Measurements from ENCODE around the gene RDH5.

RDH5 gene

DNA sequence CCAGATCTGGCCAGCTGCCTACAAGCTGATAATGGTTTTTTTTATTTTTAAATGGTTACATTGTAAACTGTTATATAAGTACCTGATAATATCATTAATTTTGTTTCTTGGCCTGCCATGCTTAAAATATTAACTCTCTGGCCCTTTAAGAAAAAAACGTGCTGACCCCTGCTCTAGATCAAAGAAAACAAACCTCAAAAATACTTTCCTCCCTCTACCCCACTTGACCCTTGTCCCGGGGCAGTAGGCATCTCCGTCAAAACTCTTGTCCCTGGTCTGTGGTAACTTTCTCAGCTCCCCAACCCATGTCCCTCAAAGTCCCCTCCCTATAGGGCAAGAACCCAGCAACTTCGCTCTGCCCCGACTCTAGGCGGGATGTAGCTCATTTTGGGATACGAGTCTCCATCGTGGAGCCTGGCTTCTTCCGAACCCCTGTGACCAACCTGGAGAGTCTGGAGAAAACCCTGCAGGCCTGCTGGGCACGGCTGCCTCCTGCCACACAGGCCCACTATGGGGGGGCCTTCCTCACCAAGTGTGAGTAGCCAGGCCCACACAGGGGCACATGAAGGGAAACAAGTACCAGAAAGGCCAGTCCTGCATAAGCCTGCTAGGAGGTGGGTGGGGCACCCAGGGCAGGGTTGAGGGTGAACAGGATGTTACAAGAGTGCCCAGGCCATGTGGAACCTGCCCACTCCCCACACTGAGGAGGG lies 3.5 kb downstream of the RDH5 start:
- POLR2A ChIA-PET, result interaction anchor here (0.5 kb wide), 1 partner anchor 18 kb away, joined by 3 read pairs; no protein-coding TSS in a partner anchor
- CTCF ChIA-PET, result interaction anchor here (0.9 to 7.8 kb wide), 6 partner anchors 8 to 80 kb away, joined by 3 to 73 read pairs (median 3); partner anchors contain the start of gene BLOC1S1
- no peak for DNase-seq (ENCODE audit: extremely low spot score)
- TF ChIP-seq, protein P1, sequence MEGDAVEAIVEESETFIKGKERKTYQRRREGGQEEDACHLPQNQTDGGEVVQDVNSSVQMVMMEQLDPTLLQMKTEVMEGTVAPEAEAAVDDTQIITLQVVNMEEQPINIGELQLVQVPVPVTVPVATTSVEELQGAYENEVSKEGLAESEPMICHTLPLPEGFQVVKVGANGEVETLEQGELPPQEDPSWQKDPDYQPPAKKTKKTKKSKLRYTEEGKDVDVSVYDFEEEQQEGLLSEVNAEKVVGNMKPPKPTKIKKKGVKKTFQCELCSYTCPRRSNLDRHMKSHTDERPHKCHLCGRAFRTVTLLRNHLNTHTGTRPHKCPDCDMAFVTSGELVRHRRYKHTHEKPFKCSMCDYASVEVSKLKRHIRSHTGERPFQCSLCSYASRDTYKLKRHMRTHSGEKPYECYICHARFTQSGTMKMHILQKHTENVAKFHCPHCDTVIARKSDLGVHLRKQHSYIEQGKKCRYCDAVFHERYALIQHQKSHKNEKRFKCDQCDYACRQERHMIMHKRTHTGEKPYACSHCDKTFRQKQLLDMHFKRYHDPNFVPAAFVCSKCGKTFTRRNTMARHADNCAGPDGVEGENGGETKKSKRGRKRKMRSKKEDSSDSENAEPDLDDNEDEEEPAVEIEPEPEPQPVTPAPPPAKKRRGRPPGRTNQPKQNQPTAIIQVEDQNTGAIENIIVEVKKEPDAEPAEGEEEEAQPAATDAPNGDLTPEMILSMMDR (IDR thresholded peaks at IDR 0.05; ENCODE audit: control extremely low read depth, extremely low read depth, low read depth, missing control alignments), result no peak

- DNase-seq (ENCODE audit: extremely low spot score), result peak; percentile 68
- TF ChIP-seq, protein P1 (IDR thresholded peaks at IDR 0.05; ENCODE audit: control extremely low read depth, extremely low read depth, low read depth, missing control alignments), result peak; percentile 90
- POLR2A ChIA-PET, result no interaction called here
- CTCF ChIA-PET, result interaction anchor here (0.7 to 7.8 kb wide), 11 partner anchors 9 to 394 kb away, joined by 3 to 73 read pairs (median 4); partner anchors contain the start of genes BLOC1S1, ITGA7, ORMDL2 and ZC3H10
Observed at GRCh38 chr12:55724226-55724939, 4.2 kb downstream of the RDH5 start.

DNA sequence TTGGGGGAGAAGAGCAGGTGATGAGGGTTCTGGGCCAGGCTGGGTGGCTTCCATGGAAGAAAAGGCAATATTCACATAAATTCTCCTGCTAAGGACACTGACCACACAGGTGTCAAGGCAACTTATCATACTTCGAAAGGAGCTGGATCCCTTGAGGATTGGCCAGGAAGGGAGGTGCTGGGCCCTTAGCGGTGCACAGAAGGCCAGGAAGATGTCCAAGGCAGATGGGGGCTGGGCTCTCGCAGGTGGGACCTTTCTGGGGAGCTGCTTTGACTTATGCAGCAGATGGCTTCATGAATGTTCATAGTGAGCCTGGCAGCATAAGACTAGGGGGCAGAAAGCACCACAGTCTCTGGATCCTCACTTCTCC lies 4.7 kb downstream of the RDH5 start:
- CTCF ChIA-PET, result interaction anchor here (0.6 to 7.8 kb wide), 12 partner anchors 9 to 403 kb away, joined by 3 to 73 read pairs (median 4); partner anchors contain the start of genes BLOC1S1, DGKA, ESYT1 and ITGA7
- POLR2A ChIA-PET, result interaction anchor here (0.7 kb wide), 1 partner anchor 13 kb away, joined by 3 read pairs; no protein-coding TSS in a partner anchor
- no peak for DNase-seq (ENCODE audit: extremely low spot score)

GRCh38 chr12:55725556-55725955 lies 5.4 kb downstream of the RDH5 start:
- CTCF ChIA-PET, result interaction anchor here (0.6 to 7.8 kb wide), 8 partner anchors 10 to 402 kb away, joined by 3 to 73 read pairs (median 4); partner anchors contain the start of genes BLOC1S1, DGKA, ESYT1 and ITGA7
- no peak for DNase-seq (ENCODE audit: extremely low spot score)
- POLR2A ChIA-PET, result interaction anchor here (0.7 kb wide), 1 partner anchor 13 kb away, joined by 3 read pairs; no protein-coding TSS in a partner anchor
- TF ChIP-seq, protein P1 (IDR thresholded peaks at IDR 0.05; ENCODE audit: control extremely low read depth, extremely low read depth, low read depth, missing control alignments), result no peak

More for the DNA sequence above, 4.7 kb downstream of the RDH5 start:
- TF ChIP-seq, protein P1 (IDR thresholded peaks at IDR 0.05; ENCODE audit: control extremely low read depth, extremely low read depth, low read depth, missing control alignments), result no peak

- DNase-seq (ENCODE audit: extremely low spot score), result no peak
- CTCF ChIA-PET, result interaction anchor here (1.6 kb wide), 1 partner anchor 11 kb away, joined by 5 read pairs; no protein-coding TSS in a partner anchor
- TF ChIP-seq, protein P1 (IDR thresholded peaks at IDR 0.05; ENCODE audit: control extremely low read depth, extremely low read depth, low read depth, missing control alignments), result no peak
- POLR2A ChIA-PET, result interaction anchor here (0.6 kb wide), 1 partner anchor 317 kb away, joined by 6 read pairs; no protein-coding TSS in a partner anchor
Observed at GRCh38 chr12:55726971-55727370, 6.8 kb downstream of the RDH5 start.

- ChIA-PET CTCF (interaction anchor here (1.6 kb wide), 1 partner anchor 11 kb away, joined by 5 read pairs; no protein-coding TSS in a partner anchor), POLR2A (no interaction called here)
- TF ChIP-seq, protein P1 (IDR thresholded peaks at IDR 0.05; ENCODE audit: control extremely low read depth, extremely low read depth, low read depth, missing control alignments), result no peak
- no peak for DNase-seq (ENCODE audit: extremely low spot score)
Observed at GRCh38 chr12:55727643-55728185, 7.5 kb downstream of the RDH5 start.
